Measurements from ENCODE around the gene MYLK. TPM values are rescaled to one million over a fixed set of nuclear protein-coding genes. Genes with fewer than 3 reads are reported as not detected.

MYLK gene
- total RNA-seq, 1 donor from 2014 or later, result 20.1 TPM

DNA sequence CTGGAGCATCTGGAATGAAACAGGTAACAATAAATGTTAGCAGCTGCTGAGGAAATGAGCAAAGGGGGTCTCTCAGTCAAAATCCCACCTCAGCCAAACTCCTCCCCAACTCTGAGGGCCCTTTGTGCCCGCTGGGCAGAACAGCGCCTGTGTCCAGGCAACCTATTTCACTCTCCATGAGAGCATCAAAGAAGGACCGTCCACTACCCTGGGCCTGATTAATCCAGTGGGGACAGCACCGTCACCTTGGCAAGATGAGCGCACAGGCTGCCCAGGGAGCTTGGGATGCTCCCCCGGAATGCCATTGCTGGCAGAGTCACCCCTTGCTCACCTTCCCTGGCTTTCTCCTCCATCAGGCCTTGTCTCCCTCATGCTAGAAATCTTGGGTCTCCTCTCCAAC is 201.8 kb downstream of the MYLK start:
- Mint-ChIP-seq H3K9me3 (no peaks in the 10 kb centered on the region), H3K4me1 (peaks cover 8% of the 10 kb centered on the region), H3K27ac (ENCODE audit: unreplicated experiment) (no peak overlapping the region), H3K36me3 (ENCODE audit: low read depth) (no peaks in the 10 kb centered on the region), H3K4me3 (no peak overlapping the region), H3K27me3 (ENCODE audit: low read depth) (no peaks in the 10 kb centered on the region)
- TF ChIP-seq, protein P1, sequence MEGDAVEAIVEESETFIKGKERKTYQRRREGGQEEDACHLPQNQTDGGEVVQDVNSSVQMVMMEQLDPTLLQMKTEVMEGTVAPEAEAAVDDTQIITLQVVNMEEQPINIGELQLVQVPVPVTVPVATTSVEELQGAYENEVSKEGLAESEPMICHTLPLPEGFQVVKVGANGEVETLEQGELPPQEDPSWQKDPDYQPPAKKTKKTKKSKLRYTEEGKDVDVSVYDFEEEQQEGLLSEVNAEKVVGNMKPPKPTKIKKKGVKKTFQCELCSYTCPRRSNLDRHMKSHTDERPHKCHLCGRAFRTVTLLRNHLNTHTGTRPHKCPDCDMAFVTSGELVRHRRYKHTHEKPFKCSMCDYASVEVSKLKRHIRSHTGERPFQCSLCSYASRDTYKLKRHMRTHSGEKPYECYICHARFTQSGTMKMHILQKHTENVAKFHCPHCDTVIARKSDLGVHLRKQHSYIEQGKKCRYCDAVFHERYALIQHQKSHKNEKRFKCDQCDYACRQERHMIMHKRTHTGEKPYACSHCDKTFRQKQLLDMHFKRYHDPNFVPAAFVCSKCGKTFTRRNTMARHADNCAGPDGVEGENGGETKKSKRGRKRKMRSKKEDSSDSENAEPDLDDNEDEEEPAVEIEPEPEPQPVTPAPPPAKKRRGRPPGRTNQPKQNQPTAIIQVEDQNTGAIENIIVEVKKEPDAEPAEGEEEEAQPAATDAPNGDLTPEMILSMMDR (conservative IDR thresholded peaks at IDR 0.05), result no peak
- no peak for DNase-seq (ENCODE audit: low read depth, low spot score)

DNA sequence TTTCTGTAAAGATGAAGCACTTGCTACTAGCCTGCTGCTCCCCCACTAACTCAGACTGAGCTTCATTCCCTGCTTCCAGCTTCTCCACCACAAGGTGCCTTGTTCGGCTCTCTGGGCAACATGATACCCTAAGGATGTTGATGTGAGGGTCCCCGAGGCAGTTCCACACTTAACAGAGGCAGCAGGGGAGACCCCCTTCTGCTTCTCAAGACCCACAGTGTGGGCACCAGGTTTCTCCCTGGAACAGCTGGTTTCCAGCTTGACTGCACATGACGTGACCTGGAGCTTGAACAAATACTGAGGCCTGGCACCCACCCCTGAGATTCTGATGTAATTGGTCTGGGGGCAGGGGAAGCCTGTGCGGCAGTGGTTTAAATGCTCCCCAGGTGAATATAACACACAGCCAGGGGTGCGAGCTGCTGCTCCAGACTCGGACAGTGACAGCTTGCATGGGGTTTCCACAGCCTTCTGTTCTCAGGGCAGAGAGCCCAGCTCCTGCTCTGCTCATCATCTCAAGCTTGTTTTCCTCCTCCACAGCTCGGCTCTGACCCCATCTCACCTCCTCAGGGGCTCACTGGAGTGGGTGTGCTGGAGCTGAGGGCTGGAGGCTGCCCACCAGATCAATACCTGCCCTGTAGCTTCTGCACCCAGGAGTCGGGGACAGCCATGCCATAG is 204.3 kb downstream of the MYLK start:
- Mint-ChIP-seq H3K36me3 (ENCODE audit: low read depth) (no peaks in the 10 kb centered on the region), H3K9me3 (no peaks in the 10 kb centered on the region), H3K4me1 (no peaks in the 10 kb centered on the region), H3K4me3 (no peak overlapping the region), H3K27me3 (ENCODE audit: low read depth) (no peaks in the 10 kb centered on the region), H3K27ac (ENCODE audit: unreplicated experiment) (no peak overlapping the region)
- no peak for DNase-seq (ENCODE audit: low read depth, low spot score)
- TF ChIP-seq, protein P1 (conservative IDR thresholded peaks at IDR 0.05), result no peak

DNA sequence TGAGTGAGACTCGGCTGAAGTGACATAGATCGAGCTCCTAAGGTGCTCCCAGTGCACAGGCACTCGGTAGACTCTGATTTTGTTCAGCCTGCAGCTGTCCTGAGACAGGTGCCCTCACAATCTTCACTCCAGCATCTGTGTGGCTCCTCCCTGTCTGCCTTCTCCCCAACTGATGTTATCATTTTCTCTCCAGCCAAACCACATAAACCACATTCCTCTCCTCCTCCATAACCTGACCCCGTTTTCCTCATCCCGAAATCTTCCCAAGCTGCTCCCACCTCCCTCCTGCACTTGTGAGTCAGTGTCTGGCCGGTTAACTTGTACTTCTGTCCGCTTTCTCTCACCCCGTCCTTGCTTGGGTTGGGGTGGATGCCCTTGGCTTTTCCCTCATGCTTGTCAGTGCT is 206.0 kb downstream of the MYLK start:
- H3K27ac Mint-ChIP-seq (ENCODE audit: unreplicated experiment), result no peak overlapping the region
- no peaks in the 10 kb centered on the region for H3K4me1 Mint-ChIP-seq
- no peak overlapping the region for H3K4me3 Mint-ChIP-seq
- no peak for DNase-seq (ENCODE audit: low read depth, low spot score)
- H3K27me3 Mint-ChIP-seq (ENCODE audit: low read depth), result no peaks in the 10 kb centered on the region
- H3K36me3 Mint-ChIP-seq (ENCODE audit: low read depth), result no peaks in the 10 kb centered on the region
- TF ChIP-seq, protein P1 (conservative IDR thresholded peaks at IDR 0.05), result no peak
- H3K9me3 Mint-ChIP-seq, result no peaks in the 10 kb centered on the region

DNA sequence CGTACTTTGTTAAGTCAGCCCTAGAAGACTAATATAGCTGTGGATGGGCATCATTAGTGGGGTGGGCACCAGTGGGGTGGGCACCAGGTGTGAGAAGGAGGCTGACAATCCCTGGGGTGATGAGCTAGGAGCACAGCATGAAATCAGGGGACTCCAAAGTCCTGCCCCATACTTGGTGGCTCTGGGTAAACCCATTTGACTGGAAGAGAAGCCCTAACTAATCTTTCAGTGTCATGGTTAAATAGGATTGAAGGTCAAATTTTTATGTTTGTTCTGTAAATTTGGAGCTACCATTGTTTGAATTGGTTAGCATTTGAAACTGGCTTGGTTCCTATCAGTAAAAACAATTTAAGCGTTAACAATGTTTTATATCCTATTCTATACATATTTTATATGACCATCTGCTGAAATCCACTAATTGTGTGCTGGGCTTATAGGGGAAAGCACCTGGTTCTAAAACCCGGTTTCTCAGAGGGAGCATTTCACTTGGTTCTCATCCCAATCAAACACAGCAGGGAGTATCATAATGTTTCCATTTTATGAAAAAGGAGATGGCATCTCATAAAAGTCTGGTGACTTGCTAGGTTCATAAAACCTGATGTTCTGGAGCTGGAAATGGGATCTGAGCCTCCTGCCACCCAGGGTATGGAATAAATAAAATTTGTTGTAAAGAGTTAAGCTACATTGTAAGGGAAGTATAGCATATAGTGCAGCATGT is 211.5 kb downstream of the MYLK start:
- DNase-seq (ENCODE audit: low read depth, low spot score), result no peak
- Mint-ChIP-seq H3K36me3 (ENCODE audit: low read depth) (no peaks in the 10 kb centered on the region), H3K4me3 (no peak overlapping the region), H3K27ac (ENCODE audit: unreplicated experiment) (no peak overlapping the region), H3K4me1 (peaks cover 6% of the 10 kb centered on the region), H3K27me3 (ENCODE audit: low read depth) (no peaks in the 10 kb centered on the region), H3K9me3 (no peaks in the 10 kb centered on the region)
- TF ChIP-seq, protein P1 (conservative IDR thresholded peaks at IDR 0.05), result no peak

DNA sequence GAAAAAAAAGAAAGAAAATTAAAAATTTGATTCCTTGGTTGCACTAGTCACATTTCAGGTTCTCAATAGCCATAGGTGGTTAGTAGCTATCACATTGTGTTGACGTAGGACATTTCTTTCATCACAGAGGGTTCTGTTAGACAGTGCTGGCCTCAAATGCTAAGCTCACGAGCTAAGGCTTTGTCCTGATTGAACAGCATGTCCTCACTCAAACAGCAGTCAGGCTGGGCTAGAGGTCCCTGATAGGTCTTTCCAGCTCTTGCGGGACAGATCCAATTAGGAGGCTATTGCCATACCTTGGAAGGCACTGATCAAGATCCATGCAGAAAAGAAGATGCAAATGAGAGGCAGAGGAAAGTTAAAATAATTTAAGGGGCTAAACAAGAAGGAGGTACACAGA is 213.4 kb downstream of the MYLK start:
- H3K36me3 Mint-ChIP-seq (ENCODE audit: low read depth), result peaks cover 4% of the 10 kb centered on the region
- no peaks in the 10 kb centered on the region for H3K9me3 Mint-ChIP-seq
- no peak overlapping the region for H3K27ac Mint-ChIP-seq (ENCODE audit: unreplicated experiment)
- no peak for DNase-seq (ENCODE audit: low read depth, low spot score)
- H3K27me3 Mint-ChIP-seq (ENCODE audit: low read depth), result no peaks in the 10 kb centered on the region
- TF ChIP-seq, protein P1 (conservative IDR thresholded peaks at IDR 0.05), result no peak
- H3K4me1 Mint-ChIP-seq, result peaks cover 9% of the 10 kb centered on the region
- no peak overlapping the region for H3K4me3 Mint-ChIP-seq

All from neural crest cell (in vitro differentiated cells).